Liver (tissue), 9 donors: ENCODE data around the gene PPP1R12C. TPM values are rescaled to one million over a fixed set of nuclear protein-coding genes. Genes with fewer than 3 reads are reported as not detected.

Experiments used
- DNase-seq: peaks from one replicate; pipeline ENCODE4 v3.0.0-alpha.2; 2017; ENCODE audit warnings: low spot score
- H3K27ac ChIP-seq, 2 donors: one replicate each; pipeline ENCODE4 v1.7.0; 2013; ENCODE audit warnings: inconsistent platforms in 2 of 2, low read length in 2 of 2, control low read depth in 1 of 2, low read depth in 1 of 2, mild to moderate bottlenecking in 1 of 2
- H3K27me3 ChIP-seq, 4 donors: one replicate each; pipeline versions ENCODE4 v1.6.1 to v1.7.0; 2013; ENCODE audit warnings: low read length in 3 of 4, inconsistent platforms in 1 of 4, mild to moderate bottlenecking in 1 of 4, moderate library complexity in 1 of 4; ENCODE audit not compliant: control insufficient read depth in 4 of 4, insufficient read depth in 4 of 4
- H3K36me3 ChIP-seq, 4 donors: one replicate each; pipeline versions ENCODE4 v1.6.1 to v1.7.0; 2013; ENCODE audit warnings: low read length in 3 of 4, mild to moderate bottlenecking in 3 of 4, low read depth in 1 of 4, moderate library complexity in 1 of 4; ENCODE audit not compliant: control insufficient read depth in 4 of 4, insufficient read depth in 3 of 4
- H3K4me1 ChIP-seq, 4 donors: one replicate each; pipeline versions ENCODE4 v1.6.1 to v1.7.0; 2013; ENCODE audit warnings: low read length in 3 of 4, mild to moderate bottlenecking in 3 of 4, moderate library complexity in 1 of 4; ENCODE audit not compliant: control insufficient read depth in 4 of 4, insufficient read depth in 4 of 4
- H3K4me3 ChIP-seq, 3 donors: one replicate each; pipeline versions ENCODE4 v1.6.1 to v1.7.0; 2013; ENCODE audit warnings: low read length in 3 of 3, control low read depth in 1 of 3, low read depth in 1 of 3, mild to moderate bottlenecking in 1 of 3
- H3K9ac ChIP-seq, 2 donors: one replicate each; pipeline ENCODE4 v1.7.0; 2013; ENCODE audit warnings: low read length in 2 of 2, mild to moderate bottlenecking in 2 of 2, moderate library complexity in 2 of 2, control low read depth in 1 of 2, low read depth in 1 of 2
- H3K9me3 ChIP-seq, 4 donors: one replicate each; pipeline versions ENCODE4 v1.6.1 to v1.7.0; 2013; ENCODE audit warnings: low read length in 3 of 4; ENCODE audit not compliant: control insufficient read depth in 4 of 4
- EGR1 ChIP-seq, 2 donors: IDR thresholded peaks; 2 replicates each; pipeline ENCODE4 v1.6.1; 2016 to 2018; ENCODE audit warnings: antibody characterized with exemption in 2 of 2, low read depth in 2 of 2
- FOXA1 ChIP-seq: IDR thresholded peaks from 2 replicates; pipeline ENCODE4 v1.6.1; 2016; ENCODE audit warnings: antibody characterized with exemption
- FOXA2 ChIP-seq: IDR thresholded peaks from 2 replicates; pipeline ENCODE4 v1.6.1; 2016; ENCODE audit warnings: antibody characterized with exemption
- GABPA ChIP-seq, 2 donors: IDR thresholded peaks in 1 of 2; conservative IDR thresholded peaks in 1 of 2; 2 replicates each; pipeline ENCODE4 v1.6.1; 2016; ENCODE audit warnings: antibody characterized with exemption in 2 of 2, mild to moderate bottlenecking in 1 of 2, moderate library complexity in 1 of 2
- HNF4A ChIP-seq, 2 donors: conservative IDR thresholded peaks; 2 replicates each; pipeline ENCODE4 v1.6.1; 2016; ENCODE audit warnings: antibody characterized with exemption in 2 of 2, mild to moderate bottlenecking in 2 of 2
- HNF4G ChIP-seq: IDR thresholded peaks from 2 replicates; pipeline ENCODE4 v1.6.1; 2016; ENCODE audit warnings: antibody characterized with exemption
- JUND ChIP-seq, 2 donors: IDR thresholded peaks; 2 replicates each; pipeline ENCODE4 v1.6.1; 2016; ENCODE audit warnings: antibody characterized with exemption in 2 of 2
- NR2F2 ChIP-seq: IDR thresholded peaks from 2 replicates; pipeline ENCODE4 v1.6.1; 2016; ENCODE audit warnings: antibody characterized with exemption
- RAD21 ChIP-seq, 2 donors: IDR thresholded peaks; 2 replicates each; pipeline ENCODE4 v1.6.1; 2016; ENCODE audit warnings: antibody characterized with exemption in 2 of 2, mild to moderate bottlenecking in 2 of 2
- RXRA ChIP-seq, 2 donors: IDR thresholded peaks; 2 replicates each; pipeline ENCODE4 v1.6.1; 2017 to 2018; ENCODE audit warnings: antibody characterized with exemption in 2 of 2, mild to moderate bottlenecking in 1 of 2
- SP1 ChIP-seq: IDR thresholded peaks from 2 replicates; pipeline ENCODE4 v1.6.1; 2018; ENCODE audit warnings: antibody characterized with exemption, mild to moderate bottlenecking
- TAF1 ChIP-seq: conservative IDR thresholded peaks from 2 replicates; pipeline ENCODE4 v1.6.1; 2016; ENCODE audit warnings: antibody characterized with exemption, mild to moderate bottlenecking
- YY1 ChIP-seq: IDR thresholded peaks from 2 replicates; pipeline ENCODE4 v1.6.1; 2016; ENCODE audit warnings: antibody characterized with exemption, mild to moderate bottlenecking
- WGBS: extraction: QIAGEN DNeasy Blood & Tissue Kit; methylation state at CpG from one replicate; pipeline ENCODE4 v1.1.7; 2013; 5-methylcytosine and 5-hydroxymethylcytosine counted together
- polyA plus RNA-seq, 2 donors: library from polyadenylated mRNA; stranded (reverse) in 1 of 2; unstranded in 1 of 2; fragments of 200-250 nt in 1 of 2; fragments of >200 nt in 1 of 2; fragmentation: Nextera tagmentation in 1 of 2; extraction: Ambion mirVana in 1 of 2; gene quantifications; one replicate each; pipeline versions ENCODE4 v1.2.1 to v1.2.3, GENCODE V29; 2013 to 2015
- total RNA-seq, 2 donors: library from RNA; depleted of rRNA; stranded (reverse); fragments of >200 nt; gene quantifications; one replicate each; pipeline ENCODE4 v1.2.3, GENCODE V29; 2014
- TF ChIP-seq, protein P1 (sequence below): IDR thresholded peaks from 2 replicates; pipeline ENCODE4 v1.6.1; 2016; ENCODE audit warnings: antibody characterized with exemption, mild to moderate bottlenecking
- TF ChIP-seq, protein P2 (sequence below): IDR thresholded peaks from 2 replicates; pipeline ENCODE4 v1.6.1; 2016; ENCODE audit warnings: antibody characterized with exemption
- TF ChIP-seq, protein P3 (sequence below): fragments of 150-350 bp; IDR thresholded peaks from 2 replicates; pipeline ENCODE4 v1.5.1; 2017; ENCODE audit warnings: improper control_type of control experiment, low read depth, low read length; ENCODE audit not compliant: missing input control
- TF ChIP-seq, protein P4 (sequence below): IDR thresholded peaks from 2 replicates; pipeline ENCODE4 v1.6.1; 2016; ENCODE audit warnings: antibody characterized with exemption
- TF ChIP-seq, protein P5 (sequence below): IDR thresholded peaks from 2 replicates; pipeline ENCODE4 v1.6.1; 2016; ENCODE audit warnings: antibody characterized with exemption
- donor health status: healthy.
- donor health status: healthy.
- donor health status: healthy.
- donor health status: healthy.
- donor health status: healthy.

The PPP1R12C gene
- total and polyA plus RNA-seq, 4 donors, result 7.4 to 35.8 (median 24.9) TPM

DNA sequence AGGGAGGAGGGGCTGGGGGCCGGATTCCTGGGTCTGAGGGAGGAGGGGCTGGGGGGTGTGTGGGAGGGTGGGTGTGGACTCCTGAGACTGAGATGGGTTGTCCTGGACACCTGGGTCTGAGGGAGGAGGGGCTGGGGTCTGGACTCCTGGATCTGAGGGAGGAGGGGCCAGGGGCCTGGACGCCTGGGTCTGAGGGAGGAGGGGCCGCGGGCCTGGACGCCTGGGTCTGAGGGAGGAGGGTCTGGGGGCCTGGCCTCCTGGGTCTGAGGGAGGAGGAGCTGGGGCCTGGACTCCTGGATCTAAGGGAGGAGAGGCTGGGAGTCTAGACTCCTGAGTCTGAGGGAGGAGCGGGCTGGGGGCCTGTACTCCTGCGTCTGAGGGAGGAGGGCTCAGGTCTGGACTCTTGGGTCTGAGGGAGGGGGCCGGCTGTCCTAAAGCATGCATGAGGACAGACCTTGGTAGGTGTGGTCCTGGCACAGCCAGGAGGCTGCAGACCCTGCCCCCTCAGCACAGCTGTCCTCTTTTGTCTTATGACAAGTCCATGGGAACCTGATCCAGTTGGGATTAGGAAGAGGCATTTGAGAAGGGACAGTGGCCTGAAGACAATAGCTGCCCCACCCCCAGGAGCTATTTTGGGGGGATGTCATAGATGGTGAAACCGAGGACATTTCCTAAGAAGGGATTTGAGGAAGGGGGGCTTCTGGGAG, 30.3 kb upstream of the PPP1R12C start:
- Histone ChIP-seq H3K36me3 (no peaks in the 10 kb centered on the region), H3K4me1 (peaks cover 0 to 3% (median 0%) of the 10 kb centered on the region in 4 donors), H3K27ac (no peak overlapping the region), H3K4me3 (no peak overlapping the region), H3K27me3 (peaks cover 0 to 7% (median 3%) of the 10 kb centered on the region in 4 donors), H3K9ac (no peak overlapping the region), H3K9me3 (no peaks in the 10 kb centered on the region)
- TF ChIP-seq, protein P1, sequence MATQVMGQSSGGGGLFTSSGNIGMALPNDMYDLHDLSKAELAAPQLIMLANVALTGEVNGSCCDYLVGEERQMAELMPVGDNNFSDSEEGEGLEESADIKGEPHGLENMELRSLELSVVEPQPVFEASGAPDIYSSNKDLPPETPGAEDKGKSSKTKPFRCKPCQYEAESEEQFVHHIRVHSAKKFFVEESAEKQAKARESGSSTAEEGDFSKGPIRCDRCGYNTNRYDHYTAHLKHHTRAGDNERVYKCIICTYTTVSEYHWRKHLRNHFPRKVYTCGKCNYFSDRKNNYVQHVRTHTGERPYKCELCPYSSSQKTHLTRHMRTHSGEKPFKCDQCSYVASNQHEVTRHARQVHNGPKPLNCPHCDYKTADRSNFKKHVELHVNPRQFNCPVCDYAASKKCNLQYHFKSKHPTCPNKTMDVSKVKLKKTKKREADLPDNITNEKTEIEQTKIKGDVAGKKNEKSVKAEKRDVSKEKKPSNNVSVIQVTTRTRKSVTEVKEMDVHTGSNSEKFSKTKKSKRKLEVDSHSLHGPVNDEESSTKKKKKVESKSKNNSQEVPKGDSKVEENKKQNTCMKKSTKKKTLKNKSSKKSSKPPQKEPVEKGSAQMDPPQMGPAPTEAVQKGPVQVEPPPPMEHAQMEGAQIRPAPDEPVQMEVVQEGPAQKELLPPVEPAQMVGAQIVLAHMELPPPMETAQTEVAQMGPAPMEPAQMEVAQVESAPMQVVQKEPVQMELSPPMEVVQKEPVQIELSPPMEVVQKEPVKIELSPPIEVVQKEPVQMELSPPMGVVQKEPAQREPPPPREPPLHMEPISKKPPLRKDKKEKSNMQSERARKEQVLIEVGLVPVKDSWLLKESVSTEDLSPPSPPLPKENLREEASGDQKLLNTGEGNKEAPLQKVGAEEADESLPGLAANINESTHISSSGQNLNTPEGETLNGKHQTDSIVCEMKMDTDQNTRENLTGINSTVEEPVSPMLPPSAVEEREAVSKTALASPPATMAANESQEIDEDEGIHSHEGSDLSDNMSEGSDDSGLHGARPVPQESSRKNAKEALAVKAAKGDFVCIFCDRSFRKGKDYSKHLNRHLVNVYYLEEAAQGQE, result no peak
- TF ChIP-seq FOXA2 (no peak), SP1 (no peak), RAD21 (IDR thresholded peaks at IDR 0.05) (no peak), TAF1 (no peak), FOXA1 (no peak), JUND (IDR thresholded peaks at IDR 0.05) (no peak), NR2F2 (no peak), HNF4G (no peak), HNF4A (conservative IDR thresholded peaks at IDR 0.05) (no peak), RXRA (IDR thresholded peaks at IDR 0.05) (no peak), YY1 (no peak), EGR1 (IDR thresholded peaks at IDR 0.05; ENCODE audit: low read depth in 2 of 2) (no peak), GABPA (IDR thresholded peaks at IDR 0.05 in 1 of 2, conservative IDR thresholded peaks at IDR 0.05 in 1 of 2) (no peak)
- TF ChIP-seq, protein P2, sequence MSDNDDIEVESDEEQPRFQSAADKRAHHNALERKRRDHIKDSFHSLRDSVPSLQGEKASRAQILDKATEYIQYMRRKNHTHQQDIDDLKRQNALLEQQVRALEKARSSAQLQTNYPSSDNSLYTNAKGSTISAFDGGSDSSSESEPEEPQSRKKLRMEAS, result no peak
- TF ChIP-seq, protein P3, sequence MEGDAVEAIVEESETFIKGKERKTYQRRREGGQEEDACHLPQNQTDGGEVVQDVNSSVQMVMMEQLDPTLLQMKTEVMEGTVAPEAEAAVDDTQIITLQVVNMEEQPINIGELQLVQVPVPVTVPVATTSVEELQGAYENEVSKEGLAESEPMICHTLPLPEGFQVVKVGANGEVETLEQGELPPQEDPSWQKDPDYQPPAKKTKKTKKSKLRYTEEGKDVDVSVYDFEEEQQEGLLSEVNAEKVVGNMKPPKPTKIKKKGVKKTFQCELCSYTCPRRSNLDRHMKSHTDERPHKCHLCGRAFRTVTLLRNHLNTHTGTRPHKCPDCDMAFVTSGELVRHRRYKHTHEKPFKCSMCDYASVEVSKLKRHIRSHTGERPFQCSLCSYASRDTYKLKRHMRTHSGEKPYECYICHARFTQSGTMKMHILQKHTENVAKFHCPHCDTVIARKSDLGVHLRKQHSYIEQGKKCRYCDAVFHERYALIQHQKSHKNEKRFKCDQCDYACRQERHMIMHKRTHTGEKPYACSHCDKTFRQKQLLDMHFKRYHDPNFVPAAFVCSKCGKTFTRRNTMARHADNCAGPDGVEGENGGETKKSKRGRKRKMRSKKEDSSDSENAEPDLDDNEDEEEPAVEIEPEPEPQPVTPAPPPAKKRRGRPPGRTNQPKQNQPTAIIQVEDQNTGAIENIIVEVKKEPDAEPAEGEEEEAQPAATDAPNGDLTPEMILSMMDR, result no peak
- TF ChIP-seq, protein P4, sequence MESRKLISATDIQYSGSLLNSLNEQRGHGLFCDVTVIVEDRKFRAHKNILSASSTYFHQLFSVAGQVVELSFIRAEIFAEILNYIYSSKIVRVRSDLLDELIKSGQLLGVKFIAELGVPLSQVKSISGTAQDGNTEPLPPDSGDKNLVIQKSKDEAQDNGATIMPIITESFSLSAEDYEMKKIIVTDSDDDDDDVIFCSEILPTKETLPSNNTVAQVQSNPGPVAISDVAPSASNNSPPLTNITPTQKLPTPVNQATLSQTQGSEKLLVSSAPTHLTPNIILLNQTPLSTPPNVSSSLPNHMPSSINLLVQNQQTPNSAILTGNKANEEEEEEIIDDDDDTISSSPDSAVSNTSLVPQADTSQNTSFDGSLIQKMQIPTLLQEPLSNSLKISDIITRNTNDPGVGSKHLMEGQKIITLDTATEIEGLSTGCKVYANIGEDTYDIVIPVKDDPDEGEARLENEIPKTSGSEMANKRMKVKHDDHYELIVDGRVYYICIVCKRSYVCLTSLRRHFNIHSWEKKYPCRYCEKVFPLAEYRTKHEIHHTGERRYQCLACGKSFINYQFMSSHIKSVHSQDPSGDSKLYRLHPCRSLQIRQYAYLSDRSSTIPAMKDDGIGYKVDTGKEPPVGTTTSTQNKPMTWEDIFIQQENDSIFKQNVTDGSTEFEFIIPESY, result no peak
- TF ChIP-seq, protein P5, sequence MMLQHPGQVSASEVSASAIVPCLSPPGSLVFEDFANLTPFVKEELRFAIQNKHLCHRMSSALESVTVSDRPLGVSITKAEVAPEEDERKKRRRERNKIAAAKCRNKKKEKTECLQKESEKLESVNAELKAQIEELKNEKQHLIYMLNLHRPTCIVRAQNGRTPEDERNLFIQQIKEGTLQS, result no peak
- WGBS, result 33% methylated on average over 9 of the region's 9 CpGs
- DNase-seq, result no peak
